IMR-90 (cell line): ENCODE results near the gene INPP5J. TPM values are rescaled to one million over a fixed set of nuclear protein-coding genes. Genes with fewer than 3 reads are reported as not detected.

Experiments used
- ATAC-seq: fragments of 200-7000 bp; cut with Tn5 transposase; 2 replicates; pipeline ENCODE4 v1.9.1; 2020; ENCODE audit warnings: low read depth, mild to moderate bottlenecking, moderate library complexity
- BruUV-seq: library from RNA; stranded (reverse); fragments of 400-500 nt; replicated peaks from 2 replicates; lab custom pipeline; 2021; lab: Mats Ljungman, UMichigan
- CTCF ChIA-PET: fragments of 300-600 bp; formaldehyde crosslinking; extraction: SDS; loops from one replicate; lab custom pipeline; 2021; ENCODE audit warnings: antibody characterized with exemption; lab: Yijun Ruan, JAX
- POLR2A ChIA-PET: fragments of 300-600 bp; sonication (Branson Sonifier 250); formaldehyde crosslinking; loops from one replicate; lab custom pipeline; 2022; ENCODE audit warnings: antibody characterized with exemption; ENCODE audit not compliant: unreplicated experiment; lab: Charles Lee
- DNase-seq: peaks from one replicate; pipeline ENCODE4 v3.0.0; 2013
- H2AFZ ChIP-seq: replicated peaks from 2 replicates; pipeline ENCODE3; 2013; ENCODE audit warnings: low read length, mild to moderate bottlenecking; ENCODE audit not compliant: poor library complexity
- H2AK5ac ChIP-seq: 2 replicates; pipeline ENCODE4 v1.6.1; 2013; ENCODE audit warnings: low read depth, low read length, inconsistent platforms
- H2AK9ac ChIP-seq: replicated peaks from 2 replicates; pipeline ENCODE3; 2013; ENCODE audit warnings: mild to moderate bottlenecking, low read depth, low read length, moderate library complexity; ENCODE audit not compliant: poor library complexity
- H2BK120ac ChIP-seq: 2 replicates; pipeline ENCODE4 v1.6.1; 2013; ENCODE audit warnings: low read depth, low read length, inconsistent platforms
- H2BK15ac ChIP-seq: 3 replicates; pipeline ENCODE4 v1.6.1; 2013; ENCODE audit warnings: low read depth, low read length, inconsistent platforms
- H2BK20ac ChIP-seq: 2 replicates; pipeline ENCODE4 v1.6.1; 2013; ENCODE audit warnings: low read depth, mild to moderate bottlenecking, inconsistent platforms, low read length, moderate library complexity
- H2BK5ac ChIP-seq: 2 replicates; pipeline ENCODE4 v1.6.1; 2013; ENCODE audit warnings: mild to moderate bottlenecking, low read depth, low read length, inconsistent platforms; ENCODE audit not compliant: poor library complexity, severe bottlenecking
- H3K14ac ChIP-seq: replicated peaks from 2 replicates; pipeline ENCODE4 v1.6.1; 2013; ENCODE audit warnings: low read depth, low read length, inconsistent platforms
- H3K18ac ChIP-seq: 2 replicates; pipeline ENCODE4 v1.6.1; 2013; ENCODE audit warnings: low read depth, low read length, control low read depth
- H3K23ac ChIP-seq: 2 replicates; pipeline ENCODE4 v1.6.1; 2013; ENCODE audit warnings: low read depth, low read length, inconsistent platforms
- H3K27ac ChIP-seq: 2 replicates; pipeline ENCODE4 v1.5.1; 2013; ENCODE audit warnings: mild to moderate bottlenecking, control low read depth, low read length; ENCODE audit not compliant: insufficient read depth
- H3K27me3 ChIP-seq: 2 replicates; pipeline ENCODE4 v1.6.1; 2013; ENCODE audit warnings: low read length; ENCODE audit not compliant: control insufficient read depth, insufficient read depth
- H3K36me3 ChIP-seq: 2 replicates; pipeline ENCODE4 v1.6.1; 2013; ENCODE audit warnings: low read length, mixed read lengths; ENCODE audit not compliant: control insufficient read depth, insufficient read depth
- H3K4ac ChIP-seq: 2 replicates; pipeline ENCODE4 v1.6.1; 2013; ENCODE audit warnings: low read depth, low read length, inconsistent platforms
- H3K4me1 ChIP-seq: 2 replicates; pipeline ENCODE4 v1.6.1; 2013; ENCODE audit warnings: low read length, mixed read lengths; ENCODE audit not compliant: control insufficient read depth, insufficient read depth
- H3K4me2 ChIP-seq: 2 replicates; pipeline ENCODE4 v1.6.1; 2013; ENCODE audit warnings: low read depth, mild to moderate bottlenecking, control low read depth, low read length, moderate library complexity
- H3K4me3 ChIP-seq: 2 replicates; pipeline ENCODE4 v1.5.1; 2013; ENCODE audit warnings: low read depth, mild to moderate bottlenecking, control low read depth, low read length, moderate library complexity; ENCODE audit not compliant: insufficient read depth
- H3K56ac ChIP-seq: 2 replicates; pipeline ENCODE4 v1.6.1; 2013; ENCODE audit warnings: low read length, inconsistent platforms; ENCODE audit not compliant: insufficient read depth; ENCODE audit errors: extremely low read depth
- H3K79me1 ChIP-seq, 2 experiments: 2 replicates each; pipeline ENCODE4 v1.6.1; 2013; ENCODE audit warnings: low read length in 2 of 2, inconsistent platforms in 1 of 2, low read depth in 1 of 2
- H3K9ac ChIP-seq: 2 replicates; pipeline ENCODE4 v1.6.1; 2013; ENCODE audit warnings: low read depth, low read length, control low read depth
- H3K9me1 ChIP-seq: 2 replicates; pipeline ENCODE4 v1.6.1; 2013; ENCODE audit warnings: low read length, inconsistent platforms; ENCODE audit not compliant: insufficient read depth
- H3K9me3 ChIP-seq: 2 replicates; pipeline ENCODE4 v1.6.1; 2013; ENCODE audit warnings: low read length; ENCODE audit not compliant: control insufficient read depth, insufficient read depth
- H4K20me1 ChIP-seq: 2 replicates; pipeline ENCODE4 v1.6.1; 2013; ENCODE audit warnings: low read length, inconsistent platforms; ENCODE audit not compliant: insufficient read depth
- H4K5ac ChIP-seq: 2 replicates; pipeline ENCODE4 v1.6.1; 2013; ENCODE audit warnings: mild to moderate bottlenecking, low read depth, low read length, control low read depth
- H4K8ac ChIP-seq, 2 experiments: 2 replicates each; pipeline ENCODE4 v1.6.1; 2013; ENCODE audit warnings: low read depth in 2 of 2, low read length in 2 of 2, control low read depth in 1 of 2, inconsistent platforms in 1 of 2
- H4K91ac ChIP-seq: 2 replicates; pipeline ENCODE4 v1.6.1; 2013; ENCODE audit warnings: low read depth, low read length, inconsistent platforms; ENCODE audit not compliant: insufficient read depth
- CEBPB ChIP-seq: IDR thresholded peaks from 2 replicates; pipeline ENCODE4 v1.6.1; 2012; ENCODE audit warnings: low read depth, low read length, improper control_type of control experiment
- MXI1 ChIP-seq: IDR thresholded peaks from 2 replicates; pipeline ENCODE4 v1.6.1; 2012; ENCODE audit warnings: low read depth, mild to moderate bottlenecking, low read length, moderate library complexity, borderline replicate concordance
- POLR2A ChIP-seq: IDR thresholded peaks from 2 replicates; pipeline ENCODE4 v1.6.1; 2012; ENCODE audit warnings: mild to moderate bottlenecking, low read depth, low read length
- RAD21 ChIP-seq: IDR thresholded peaks from 2 replicates; pipeline ENCODE4 v1.6.1; 2012; ENCODE audit warnings: low read length, improper control_type of control experiment
- RCOR1 ChIP-seq: IDR thresholded peaks from 2 replicates; pipeline ENCODE4 v1.6.1; 2012; ENCODE audit warnings: mild to moderate bottlenecking, low read length, improper control_type of control experiment; ENCODE audit not compliant: insufficient replicate concordance
- WGBS, 2 experiments: methylation state at CpG; one replicate each; pipeline versions ENCODE4 v1.1.5 to v1.1.7; 2013; ENCODE audit warnings: missing lambda C conversion rate in 2 of 2; ENCODE audit not compliant: insufficient read length in 1 of 2; ENCODE audit errors: extremely low coverage in 2 of 2; 5-methylcytosine and 5-hydroxymethylcytosine counted together
- dilution Hi-C: fragments of 300-500 bp; cut with HindIII; formaldehyde crosslinking; loops from one replicate; pipeline ENCODE4 v1.14.3; 2018; ENCODE audit warnings: low sequenced_read_pairs; ENCODE audit not compliant: unreplicated experiment
- in situ Hi-C: fragments of 300-500 bp; cut with MboI; formaldehyde crosslinking; loops from 3 replicates; pipeline ENCODE4 v1.14.3; 2019; ENCODE audit warnings: low sequenced_read_pairs, inconsistent platforms, mixed read lengths
- intact Hi-C: fragments of 100-400 bp; cut with micrococcal nuclease; formaldehyde crosslinking; loops from 2 replicates; pipeline ENCODE4 v1.10.0; 2022
- polyA plus RNA-seq, 3 experiments: library from polyadenylated mRNA; depleted of rRNA; stranded (reverse); fragments of >200 nt; gene quantifications; 2 replicates each; pipeline ENCODE4 v1.2.3, GENCODE V29; 2012; ENCODE audit warnings: low replicate concordance in 1 of 3
- total RNA-seq: library from RNA; depleted of rRNA; stranded (reverse); fragments of >200 nt; gene quantifications from 2 replicates; pipeline ENCODE4 v1.2.3, GENCODE V29; 2012
- TF ChIP-seq, protein P1 (sequence below): fragments of 150-350 bp; IDR thresholded peaks from 2 replicates; pipeline ENCODE4 v1.6.1; 2017; ENCODE audit warnings: mild to moderate bottlenecking, antibody characterized with exemption, low read length, low read depth

The INPP5J gene
- total and polyA plus RNA-seq, 2 of the 4 experiments (the other 2 are of a cell fraction): 0.36 to 2.2 TPM

DNA sequence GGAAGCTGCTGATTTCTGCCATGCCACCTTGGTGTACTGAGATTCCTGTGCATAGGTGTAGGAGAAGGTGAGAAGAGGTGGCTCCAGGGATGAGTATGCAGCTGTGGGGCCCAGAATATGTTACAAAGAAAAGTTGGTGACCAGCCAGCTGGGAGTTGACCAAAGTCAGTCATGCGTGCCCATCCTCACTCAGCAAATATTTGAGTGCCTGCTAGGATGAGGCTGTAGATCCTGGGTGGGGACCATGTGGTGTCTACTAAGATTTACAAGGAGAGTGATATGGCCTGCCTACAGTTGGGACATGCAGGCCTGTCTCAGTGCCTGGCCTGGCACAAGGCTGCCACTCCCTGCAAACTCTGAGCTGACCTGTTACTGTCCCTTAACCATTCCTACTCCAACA lies 56.6 kb downstream of the INPP5J start:
- in situ Hi-C loops: no loop called here
- no CpG with 5 or more reads among the region's 1 CpG for WGBS, 2 experiments

More for the DNA sequence above, 56.6 kb downstream of the INPP5J start:
- H3K9ac ChIP-seq: no peak overlapping the region
- peak overlapping the region; percentile 72 for H2BK20ac ChIP-seq
- H2BK120ac ChIP-seq: peak overlapping the region; percentile 97
- peak overlapping the region; percentile 62 to 93; a peak in 3 of 4 replicates for H4K8ac ChIP-seq
- H3K9me3 ChIP-seq: no peaks in the 10 kb centered on the region
- H3K36me3 ChIP-seq: peaks cover 5% of the 10 kb centered on the region
- DNase-seq: peak; percentile 23
- H3K14ac ChIP-seq: peak overlapping the region; percentile 96
- ChIA-PET CTCF (no interaction called here), POLR2A (interaction anchor here (0.5 kb wide), 1 partner anchor 332 kb away, joined by 3 read pairs; no protein-coding TSS in a partner anchor)
- H2BK15ac ChIP-seq: peak overlapping the region; percentile 96; the same call in 2 of the 3 replicates
- no peak for TF ChIP-seq RCOR1
- TF ChIP-seq CEBPB: no peak
- TF ChIP-seq, protein P1, sequence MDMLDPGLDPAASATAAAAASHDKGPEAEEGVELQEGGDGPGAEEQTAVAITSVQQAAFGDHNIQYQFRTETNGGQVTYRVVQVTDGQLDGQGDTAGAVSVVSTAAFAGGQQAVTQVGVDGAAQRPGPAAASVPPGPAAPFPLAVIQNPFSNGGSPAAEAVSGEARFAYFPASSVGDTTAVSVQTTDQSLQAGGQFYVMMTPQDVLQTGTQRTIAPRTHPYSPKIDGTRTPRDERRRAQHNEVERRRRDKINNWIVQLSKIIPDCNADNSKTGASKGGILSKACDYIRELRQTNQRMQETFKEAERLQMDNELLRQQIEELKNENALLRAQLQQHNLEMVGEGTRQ: no peak
- TF ChIP-seq RAD21: no peak
- TF ChIP-seq POLR2A: no peak
- TF ChIP-seq MXI1: no peak
- dilution Hi-C loops (no loop called here), intact Hi-C loops (no loop called here)
- H2AK5ac ChIP-seq: peak overlapping the region; percentile 100
- H4K20me1 ChIP-seq: peaks cover 3% of the 10 kb centered on the region; the same call in 1 of the 2 replicates
- H2AK9ac ChIP-seq: peak overlapping the region; percentile 58
- BruUV-seq: no TSS peak
- no peak for ATAC-seq
- peak overlapping the region; percentile 82 for H3K23ac ChIP-seq
- peak overlapping the region; percentile 31; the same call in 1 of the 2 replicates for H3K56ac ChIP-seq
- H4K91ac ChIP-seq: peak overlapping the region; percentile 96
- no peak overlapping the region for H3K4me3 ChIP-seq
- peaks cover 18% of the 10 kb centered on the region for H3K9me1 ChIP-seq
- H3K27me3 ChIP-seq: no peaks in the 10 kb centered on the region
- peak overlapping the region; percentile 1; the same call in 1 of the 2 replicates for H3K27ac ChIP-seq
- peak overlapping the region; percentile 97 for H3K4ac ChIP-seq
- H3K4me1 ChIP-seq: peaks cover 19% of the 10 kb centered on the region
- H3K18ac ChIP-seq: peak overlapping the region; percentile 59
- no peak overlapping the region for H3K4me2 ChIP-seq
- H4K5ac ChIP-seq: peak overlapping the region; percentile 62; the same call in 1 of the 2 replicates
- peaks cover 26 to 70% of the 10 kb centered on the region in 2 experiments for H3K79me1 ChIP-seq
- H2BK5ac ChIP-seq: peak overlapping the region; percentile 100
- peak overlapping the region; percentile 53 for H2AFZ ChIP-seq
